Stimulated activated CD4-positive, alpha-beta T cell treated with anti-CD3 and anti-CD28 coated beads, Interleukin-4, amount 100 ng/mL, for 48 hours (primary cell): ENCODE results near the gene BACH2.
A peak's percentile ranks its signal among the peaks of the same experiment; 100 is the strongest.

Source experiments
- DNase-seq, 2 donors: peaks; one replicate each; pipeline ENCODE4 v3.0.0-alpha.2; 2020; ENCODE audit warnings: low read depth in 2 of 2

The BACH2 gene

DNA sequence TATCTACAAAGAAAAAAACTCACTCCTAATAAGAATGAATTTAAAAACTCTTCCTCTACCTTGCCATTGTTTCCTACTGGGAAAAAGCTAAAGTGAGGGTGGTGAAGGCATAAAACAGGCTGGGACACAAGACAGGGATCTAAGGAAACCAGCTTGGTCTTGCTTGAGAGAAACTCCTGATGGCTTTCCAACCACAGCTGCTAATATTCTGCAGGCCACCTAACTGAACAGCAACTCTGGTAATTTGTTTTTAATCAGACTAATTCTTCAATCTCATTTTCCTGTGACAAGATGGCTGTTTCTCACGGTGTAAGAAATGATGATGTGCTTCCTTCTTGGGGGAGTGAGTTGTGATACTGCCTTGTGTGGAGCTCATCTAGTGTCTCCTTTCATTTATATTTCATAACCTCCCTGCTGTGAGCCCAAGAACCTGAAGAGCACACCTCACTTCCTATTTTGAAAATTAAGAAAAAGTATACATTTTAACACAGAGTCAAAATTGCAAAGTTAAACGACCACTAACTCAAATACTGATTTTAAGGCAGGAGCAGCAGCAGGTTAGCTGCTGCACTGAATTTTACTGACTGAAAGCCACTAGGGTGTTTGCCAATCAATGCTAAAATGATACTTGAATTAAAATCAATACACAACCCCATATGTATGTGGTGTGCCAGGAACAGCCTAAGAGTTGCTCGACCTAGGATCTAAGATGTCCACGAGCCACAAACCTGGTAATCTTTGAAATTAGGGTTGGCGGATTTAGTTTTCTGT is 58.0 kb downstream of the BACH2 start:
- no peak for DNase-seq

DNA sequence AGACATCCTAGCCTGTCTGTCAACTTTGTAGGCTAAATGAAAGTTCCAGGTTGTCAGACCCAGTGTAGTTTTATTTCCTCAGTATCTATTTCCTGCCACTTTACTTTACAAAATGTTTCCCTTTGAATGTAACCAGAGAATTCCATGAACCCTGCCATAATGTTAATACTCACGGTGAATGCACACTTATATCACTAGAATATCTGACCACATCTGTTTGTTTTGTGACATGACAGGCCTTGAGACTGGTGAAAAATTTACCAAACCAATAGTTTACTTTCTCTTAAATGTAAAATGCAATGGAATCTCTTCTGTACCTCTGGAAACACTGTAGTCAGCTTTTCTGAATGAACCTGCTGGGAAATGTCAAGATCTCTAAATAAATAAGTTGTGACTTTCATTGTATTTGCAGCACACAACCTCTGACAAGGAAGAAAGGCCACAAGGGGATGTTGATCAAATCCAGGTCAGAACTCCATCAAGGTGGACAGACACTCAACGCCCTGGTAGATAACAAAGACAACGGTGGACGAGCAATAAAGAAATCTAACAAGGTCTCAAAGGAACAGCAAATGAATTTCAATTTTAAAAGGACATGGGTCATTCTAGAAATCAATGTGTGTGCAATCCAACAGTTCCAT is 59.2 kb downstream of the BACH2 start:
- no peak for DNase-seq

DNA sequence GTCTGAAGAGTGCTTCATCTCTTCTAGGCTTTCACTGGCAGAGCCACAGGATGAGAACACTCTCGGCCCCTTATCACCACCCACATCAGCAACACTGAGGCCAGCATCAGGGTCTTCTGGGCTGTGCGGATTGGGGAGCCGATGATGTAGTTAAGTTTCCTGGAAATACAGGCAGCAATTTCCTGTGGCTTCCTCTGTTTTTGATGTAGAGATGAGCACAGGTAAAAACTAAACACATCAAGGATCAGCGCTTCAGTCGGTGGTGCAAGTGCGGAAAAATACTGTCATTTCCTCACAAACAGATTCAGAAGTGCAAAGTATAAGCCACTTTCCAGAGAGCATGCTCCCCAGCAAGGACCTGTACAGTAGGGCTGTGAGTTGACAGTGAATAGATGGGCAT is 62.6 kb downstream of the BACH2 start:
- DNase-seq, result peak; percentile 51 to 68

DNA sequence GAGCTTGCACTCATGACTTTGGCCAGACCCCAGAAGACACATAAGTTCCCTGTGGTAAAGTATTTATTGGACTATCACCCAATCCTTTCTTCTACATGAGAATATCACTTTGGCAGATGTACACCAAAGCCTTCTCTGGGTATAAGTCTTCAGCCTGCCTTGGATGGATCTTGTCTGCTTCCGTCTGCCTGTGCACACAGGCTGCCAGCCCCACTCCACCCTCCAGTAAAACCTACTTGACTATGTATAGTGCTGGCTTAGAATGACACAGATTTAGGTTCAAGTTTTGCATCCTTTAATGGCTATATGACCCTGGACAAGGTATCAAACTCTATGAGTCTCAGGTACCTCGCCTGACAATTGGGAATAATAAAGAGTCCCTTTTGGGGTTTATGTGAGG is 63.4 kb downstream of the BACH2 start:
- DNase-seq, result no peak

DNA sequence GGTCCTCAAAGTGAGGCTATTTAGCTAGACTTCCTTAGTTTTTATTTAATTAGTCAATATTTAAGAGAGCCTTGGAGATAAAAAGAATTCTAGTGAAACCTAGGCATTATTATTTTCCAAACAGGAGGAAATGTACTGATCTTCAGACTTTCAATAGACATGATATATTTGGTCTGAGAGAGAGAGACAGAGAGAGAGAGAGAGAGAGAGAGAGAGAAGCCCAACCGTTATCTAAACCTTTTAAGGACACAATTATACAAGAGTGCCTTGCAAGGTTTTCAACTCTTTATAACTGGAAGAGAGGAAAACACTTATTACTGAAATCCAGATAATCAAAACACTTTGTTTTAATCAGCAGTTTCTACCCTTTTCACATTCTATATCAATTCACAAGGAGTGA is 64.8 kb downstream of the BACH2 start:
- DNase-seq, result no peak

DNA sequence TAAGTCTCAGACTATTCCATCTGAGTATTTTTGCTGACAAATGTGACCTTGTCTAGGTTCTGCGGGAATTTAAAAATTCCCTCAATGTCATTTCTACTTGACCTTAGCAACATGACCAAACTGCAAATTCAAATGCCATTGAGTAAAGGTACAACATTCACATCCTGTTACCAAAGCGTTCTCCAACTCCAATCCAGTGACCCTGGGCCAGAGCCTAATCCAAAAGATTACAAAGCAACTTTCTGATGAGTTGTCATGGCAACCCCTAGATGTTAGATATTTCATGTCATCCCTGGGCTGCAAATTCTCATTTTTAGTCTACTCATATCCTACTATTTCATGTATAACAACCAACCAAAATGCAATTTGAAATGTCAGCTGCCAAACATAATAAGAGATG is 65.3 kb downstream of the BACH2 start:
- DNase-seq, result no peak

DNA sequence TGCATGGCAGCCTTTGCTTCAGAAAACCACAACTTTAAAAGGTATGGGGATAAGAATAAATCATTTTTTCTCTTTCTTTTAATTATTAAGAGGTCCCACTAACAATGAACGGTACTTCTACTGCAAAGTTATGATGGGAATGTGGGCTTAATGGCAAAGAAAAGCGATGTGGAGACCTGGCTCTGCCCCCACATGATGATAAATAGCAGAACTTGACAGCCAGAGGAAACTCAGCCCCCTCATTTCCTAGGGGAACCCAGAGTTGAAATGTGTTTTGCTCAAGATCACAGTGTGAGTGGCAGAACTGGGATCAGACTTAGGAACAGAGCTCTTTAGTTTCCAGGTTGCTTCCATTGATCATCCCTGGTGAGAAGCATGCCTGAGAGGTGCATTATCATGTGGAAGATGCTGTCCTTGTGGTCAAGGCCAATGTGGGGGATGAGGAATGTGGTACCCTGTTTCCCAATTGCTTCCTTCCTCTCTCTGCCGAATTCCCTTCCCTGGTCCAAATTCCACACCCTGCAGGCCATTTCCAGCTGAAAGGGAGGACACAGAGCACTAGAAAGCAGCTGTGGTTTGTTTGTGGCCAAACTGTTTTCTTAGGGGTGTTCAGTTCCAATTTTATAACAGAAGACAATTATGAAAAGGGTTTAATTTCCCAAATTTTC is 66.0 kb downstream of the BACH2 start:
- no peak for DNase-seq

DNA sequence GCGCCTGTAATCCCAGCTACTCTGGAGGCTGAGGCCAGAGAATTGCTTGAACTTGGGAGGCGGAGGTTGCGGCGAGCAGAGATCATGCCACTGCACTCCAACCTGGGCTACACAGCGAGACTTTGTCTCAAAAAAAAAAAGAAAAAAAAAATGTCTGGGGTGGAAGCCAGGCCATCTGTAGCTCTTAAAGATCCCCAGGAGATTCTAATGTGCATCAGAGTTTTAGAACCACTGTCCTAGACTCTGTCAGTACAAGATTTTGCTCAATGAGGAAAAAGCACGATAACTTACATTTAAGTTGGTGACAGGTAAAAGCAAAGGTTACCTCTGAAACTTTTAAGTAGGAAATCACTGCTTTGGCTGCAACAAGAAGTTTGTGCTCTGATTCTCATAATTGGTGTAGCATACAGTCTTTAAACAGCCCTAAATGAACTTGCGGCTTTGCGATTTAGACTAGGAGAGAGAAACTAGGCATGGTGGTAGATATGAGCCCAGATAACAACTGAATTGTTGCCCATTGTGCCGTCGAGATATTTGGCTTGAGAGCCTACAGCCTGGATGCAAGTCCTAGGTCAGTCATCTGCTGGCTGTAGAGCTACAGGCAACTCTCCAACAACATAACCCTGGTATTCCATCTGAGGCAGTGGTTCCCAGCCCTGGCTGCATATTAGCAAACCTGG is 67.2 kb downstream of the BACH2 start:
- no peak for DNase-seq

DNA sequence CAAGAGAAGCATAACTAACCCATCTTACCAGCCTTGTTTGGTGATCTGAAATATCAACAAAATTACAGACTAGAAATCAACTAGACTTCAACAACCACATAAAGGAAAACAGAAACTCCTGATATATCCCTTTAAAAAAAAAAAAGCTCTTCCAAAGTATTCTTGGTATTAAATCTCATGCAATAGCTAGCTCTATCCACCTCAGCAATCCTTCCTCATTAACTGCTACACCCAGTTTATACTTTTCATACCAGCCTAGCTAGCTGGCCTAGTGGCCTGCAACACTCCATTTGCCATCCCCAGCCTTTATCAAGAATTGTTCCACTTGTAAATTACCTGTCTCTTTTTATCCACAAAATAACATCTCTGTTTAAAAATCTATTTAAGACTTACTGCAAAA is 69.0 kb downstream of the BACH2 start:
- DNase-seq, result no peak

DNA sequence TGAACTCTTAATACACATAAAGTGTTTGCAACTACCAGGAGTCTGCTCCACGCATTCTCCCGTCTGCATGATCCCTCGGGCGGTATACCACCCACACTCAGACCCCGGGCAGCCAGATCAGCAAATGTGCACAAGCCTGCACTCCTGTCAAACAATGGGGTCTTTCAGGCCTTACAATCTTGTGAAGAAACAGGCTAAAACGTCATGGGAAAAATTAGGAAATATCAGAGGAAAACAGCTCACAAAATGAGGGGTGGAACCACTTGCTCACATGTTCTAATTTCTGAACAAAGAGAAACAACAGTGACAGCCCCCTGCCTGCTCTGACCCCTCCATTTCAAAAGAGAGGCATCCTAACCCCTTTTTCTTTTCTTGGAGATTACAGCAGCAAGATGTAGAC is 69.4 kb downstream of the BACH2 start:
- DNase-seq, result no peak

DNA sequence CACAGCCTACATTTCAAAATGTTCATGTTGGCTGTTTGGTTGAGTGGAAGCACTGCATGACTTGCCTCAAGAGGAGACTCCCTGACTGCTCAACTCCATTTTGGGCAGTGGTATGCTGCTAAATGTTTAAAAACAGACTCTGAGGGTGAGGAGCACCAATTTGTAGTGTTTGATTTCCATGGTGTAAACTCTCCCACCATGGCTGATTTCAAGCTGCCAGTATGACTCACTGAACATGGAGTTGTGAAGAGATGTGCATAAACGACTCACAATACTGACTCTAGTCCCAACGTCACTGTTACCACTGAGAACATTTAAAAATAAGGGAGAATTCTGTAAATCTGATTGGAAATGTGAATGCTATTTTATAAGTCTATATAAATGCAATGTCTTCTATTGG is 70.4 kb downstream of the BACH2 start:
- DNase-seq, result no peak

DNA sequence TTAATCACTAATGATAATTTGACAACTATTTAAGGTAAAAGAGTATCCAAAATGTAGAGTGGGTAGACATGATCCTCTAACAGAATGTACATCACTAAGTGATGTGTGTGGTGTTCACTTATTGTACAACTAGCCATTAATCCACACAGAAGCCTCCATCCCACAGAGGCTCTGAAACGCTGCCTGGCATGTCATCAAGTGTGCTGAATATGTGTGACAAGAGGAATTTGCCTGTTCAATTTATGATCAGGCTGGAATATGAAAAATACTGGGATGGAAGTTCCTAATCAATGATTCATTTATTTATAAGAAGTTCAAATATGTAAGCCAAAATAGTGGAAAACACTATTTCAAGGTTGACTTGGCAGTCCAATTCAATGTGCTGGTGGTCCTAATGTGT is 72.4 kb downstream of the BACH2 start:
- DNase-seq, result no peak

DNA sequence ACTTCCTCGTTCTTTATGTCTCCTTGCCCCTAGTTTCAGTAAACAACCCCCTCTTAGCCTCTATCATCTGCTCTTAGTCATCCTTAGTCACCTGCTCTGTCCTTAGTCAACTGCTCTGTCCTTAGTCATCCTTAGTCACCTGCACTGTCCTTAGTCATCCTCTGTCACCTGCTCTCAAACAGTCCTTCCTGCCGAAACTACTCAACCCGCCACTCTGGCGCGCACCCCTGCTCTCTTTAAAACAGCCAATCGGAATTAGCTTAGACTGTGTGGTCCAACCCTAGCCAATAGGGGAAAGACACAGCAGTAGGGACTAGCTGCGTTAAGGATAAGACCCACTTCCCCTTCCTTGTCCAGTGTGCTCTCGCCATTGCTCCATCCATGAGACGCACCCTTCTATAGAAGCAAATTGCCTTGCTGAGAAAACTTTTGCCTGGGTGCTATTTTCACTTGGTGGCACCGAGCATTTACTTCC is 73.9 kb downstream of the BACH2 start:
- peak in 1 of 2 donors; percentile 42 for DNase-seq

DNA sequence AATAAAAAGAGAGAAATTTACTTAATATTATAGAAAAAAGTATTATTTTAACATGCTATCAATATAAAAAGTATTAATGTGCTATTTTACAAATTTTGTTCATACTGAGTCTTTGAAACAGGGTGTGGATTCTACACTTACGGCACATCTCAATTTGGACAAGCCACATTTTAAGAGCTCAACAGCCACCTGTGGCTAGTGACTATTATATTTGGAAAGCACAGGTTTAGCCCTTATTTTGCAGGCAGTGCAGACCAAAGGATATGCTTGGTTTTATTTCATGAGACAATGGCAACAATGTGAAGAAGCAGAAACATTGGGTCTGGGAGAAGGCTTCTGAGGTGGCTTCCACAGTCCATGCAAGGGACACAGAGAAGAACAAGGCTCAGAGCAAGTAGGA is 74.6 kb downstream of the BACH2 start:
- DNase-seq, result no peak

DNA sequence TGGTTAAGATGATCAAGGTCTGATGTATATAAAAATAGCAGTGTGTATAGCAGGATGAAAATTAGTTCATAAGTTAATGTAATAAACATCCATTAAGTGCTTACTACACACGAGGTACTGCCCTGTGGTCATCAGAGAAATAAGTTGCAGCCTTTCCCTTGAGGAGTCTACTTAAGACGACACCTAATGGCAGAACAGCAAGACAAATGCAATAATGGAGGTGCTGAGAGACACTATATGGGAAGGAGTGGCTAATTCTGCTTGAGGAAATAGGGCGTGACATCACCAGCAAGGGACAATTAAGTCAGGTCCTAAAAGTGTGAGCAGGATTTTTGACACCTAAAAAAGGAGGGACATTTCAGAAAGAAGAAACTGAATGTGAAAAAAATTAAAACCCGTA is 75.2 kb downstream of the BACH2 start:
- no peak for DNase-seq

DNA sequence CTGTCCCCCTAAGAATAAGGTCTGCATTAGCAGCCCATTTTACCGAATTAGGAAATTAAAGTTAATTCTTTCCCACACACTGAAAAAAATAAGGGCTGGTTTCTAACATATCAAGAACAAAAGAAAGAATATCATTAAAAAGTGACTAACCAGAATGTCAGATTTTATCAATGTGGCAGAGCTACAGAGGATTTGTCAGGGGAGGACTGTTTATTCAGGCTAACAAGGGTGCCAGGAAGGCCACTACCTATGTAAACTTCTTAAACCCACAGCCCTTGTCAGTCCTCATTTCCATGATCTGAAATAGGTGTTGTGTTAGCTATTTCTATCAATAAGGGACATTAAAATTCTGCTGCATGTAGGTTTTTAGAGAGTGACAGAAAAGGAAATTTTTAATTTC is 76.4 kb downstream of the BACH2 start:
- DNase-seq, result no peak

DNA sequence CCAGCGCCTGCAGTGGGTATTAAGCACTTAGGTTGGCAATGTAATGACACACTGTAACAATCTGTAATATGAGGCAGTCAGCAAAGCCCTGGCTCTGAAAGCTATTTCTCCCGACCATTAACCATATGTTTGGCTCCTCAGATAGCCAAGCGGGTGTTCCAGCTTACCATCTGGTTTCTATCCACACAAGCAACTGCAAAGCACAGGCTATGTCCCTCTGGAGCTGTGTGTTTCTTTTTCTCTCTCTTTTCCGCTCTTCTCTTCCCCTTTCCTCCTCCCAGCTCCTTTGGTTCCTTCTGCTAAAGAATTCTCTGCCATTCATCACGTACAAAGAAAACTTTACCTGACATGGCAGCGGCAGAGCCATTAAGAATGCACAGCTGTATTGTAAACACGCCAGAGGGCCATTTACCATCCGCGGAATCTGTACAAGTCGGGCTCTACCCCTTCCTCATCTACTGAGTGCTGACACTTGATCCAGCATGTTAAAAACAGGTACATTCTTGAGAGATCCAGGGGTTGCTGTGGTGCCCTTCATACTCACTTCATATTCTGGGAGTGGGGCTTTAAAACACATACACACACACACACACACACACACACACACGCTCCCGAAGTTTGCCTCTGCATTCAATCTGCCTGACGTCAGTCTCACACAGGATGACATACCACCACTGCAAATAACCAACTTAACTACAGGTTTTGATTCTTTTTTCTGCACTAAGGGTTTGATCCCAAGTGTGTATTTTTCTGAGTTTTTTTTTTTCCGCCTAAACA is 77.2 kb downstream of the BACH2 start:
- no peak for DNase-seq

DNA sequence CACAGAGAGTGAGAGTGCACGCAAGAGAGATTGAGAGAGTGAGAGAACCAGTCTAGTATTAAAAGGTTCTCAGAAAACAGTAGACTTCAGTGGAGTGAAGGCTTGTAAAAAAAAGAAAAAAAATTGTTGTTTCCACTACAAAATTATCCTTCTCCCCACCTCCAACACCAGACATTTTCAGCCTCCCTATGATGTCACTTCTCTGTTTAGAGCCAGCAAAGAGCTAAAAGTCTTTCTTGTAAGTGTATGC is 77.8 kb downstream of the BACH2 start:
- DNase-seq, result no peak

DNA sequence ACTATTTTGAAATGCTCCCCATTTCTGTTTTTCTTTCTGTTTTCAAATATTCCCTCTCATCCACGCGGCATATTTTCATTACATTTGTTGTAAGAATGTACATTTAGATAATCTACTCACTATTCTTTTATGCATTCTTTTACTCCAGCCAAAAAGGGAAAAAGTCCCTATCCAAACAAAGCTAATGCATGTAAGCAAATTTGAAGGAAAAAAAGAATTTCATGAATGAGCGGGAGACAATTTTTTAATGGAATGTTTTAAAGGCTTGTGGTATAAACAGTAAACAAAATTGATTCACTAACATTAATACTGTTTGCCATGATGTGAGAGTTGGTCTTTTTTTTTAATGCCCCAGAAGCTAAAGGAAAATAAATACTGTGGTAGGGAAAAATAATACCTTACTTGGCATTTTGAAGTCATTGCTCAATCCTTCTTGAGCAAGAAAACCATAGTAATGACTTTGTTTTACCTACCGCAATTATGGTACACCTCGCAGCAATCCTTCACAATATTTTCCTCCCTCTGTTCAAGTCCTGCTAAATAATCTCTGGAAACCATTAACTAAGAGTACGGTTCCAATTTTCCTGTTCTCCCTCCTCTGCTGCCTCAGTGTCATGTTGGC is 79.0 kb downstream of the BACH2 start:
- no peak for DNase-seq

DNA sequence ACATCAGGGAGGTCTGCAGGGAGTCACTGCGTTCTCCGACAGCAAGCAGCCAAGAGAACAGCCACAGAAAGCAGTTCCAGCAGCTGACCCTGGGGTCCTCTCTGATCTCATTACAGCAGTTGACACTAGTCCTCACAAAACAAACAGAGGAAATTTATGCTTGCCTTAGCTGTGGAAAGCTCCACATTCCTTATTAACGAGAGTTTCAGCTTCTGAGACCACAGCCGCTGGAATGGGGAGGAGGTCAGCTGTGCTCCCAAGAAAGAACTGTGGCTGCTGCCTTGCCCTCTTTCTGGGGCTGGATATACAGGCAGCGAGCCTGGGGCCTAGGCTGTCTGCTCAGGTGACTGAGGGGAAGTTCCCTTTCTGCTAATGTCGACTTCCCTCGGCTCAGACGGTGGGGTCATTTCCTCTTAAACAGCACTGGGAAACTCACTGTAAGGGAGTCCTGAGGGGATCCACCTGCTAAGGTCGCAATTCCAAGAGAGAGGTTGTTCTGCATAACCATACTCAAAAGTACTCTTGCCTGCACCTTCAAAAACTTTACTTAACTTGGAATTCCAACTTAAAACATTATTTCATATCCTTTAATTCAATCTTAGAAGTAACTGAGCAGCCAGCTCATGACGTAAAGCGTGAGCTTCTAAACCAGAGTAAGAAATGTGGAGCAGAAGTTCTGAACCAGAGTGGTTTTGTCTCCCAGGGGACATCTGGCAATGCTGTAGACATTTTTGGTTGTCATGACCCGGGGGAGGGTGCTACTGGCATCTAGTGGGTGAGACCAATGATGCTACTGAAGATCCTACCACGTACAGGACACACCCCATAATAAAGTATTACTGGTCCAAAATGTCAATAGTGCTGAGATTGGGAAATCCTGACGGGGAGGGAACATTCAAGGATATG is 80.3 kb downstream of the BACH2 start:
- DNase-seq, result no peak
